ENCODE data around the gene RPUSD4.

GRCh38 chr11:126193038-126193478 lies 18.4 kb downstream of the RPUSD4 start:
- TF ChIP-seq YY1 (IDR thresholded peaks at IDR 0.05; ENCODE audit: low read depth, low read length) = no peak
- no peak for TF ChIP-seq CTCF (IDR thresholded peaks at IDR 0.05 in 2 of 3, conservative IDR thresholded peaks at IDR 0.05 in 1 of 3; ENCODE audit: control insufficient read depth in 2 of 3, extremely low read depth in 1 of 3, insufficient read depth in 1 of 3, low read depth in 3 of 3, low read length in 3 of 3)
- TF ChIP-seq EZH2 (IDR thresholded peaks at IDR 0.05; ENCODE audit: borderline replicate concordance, control insufficient read depth, low read depth, low read length) = no peak
- no peak for TF ChIP-seq MXI1 (IDR thresholded peaks at IDR 0.05; ENCODE audit: low read depth, low read length)
- TF ChIP-seq JUND (IDR thresholded peaks at IDR 0.05; ENCODE audit: low read depth, low read length) = no peak
- no peak for TF ChIP-seq RFX5 (IDR thresholded peaks at IDR 0.05; ENCODE audit: low read depth, low read length)
- TF ChIP-seq EP300 (IDR thresholded peaks at IDR 0.05; ENCODE audit: borderline replicate concordance in 1 of 2, control insufficient read depth in 1 of 2, low read depth in 2 of 2, low read length in 2 of 2) = no peak
- no peak for TF ChIP-seq FOXM1 (IDR thresholded peaks at IDR 0.05; ENCODE audit: low read depth, low read length)
- no peak for TF ChIP-seq CHD1 (IDR thresholded peaks at IDR 0.05; ENCODE audit: low read depth, low read length)
- no peak for TF ChIP-seq TCF7 (IDR thresholded peaks at IDR 0.05; ENCODE audit: borderline replicate concordance)
- TF ChIP-seq ZZZ3 (IDR thresholded peaks at IDR 0.05; ENCODE audit: control insufficient read depth, insufficient read length, low read depth) = no peak
- no peak for TF ChIP-seq POLR2A (IDR thresholded peaks at IDR 0.05; ENCODE audit: low read depth, low read length)
- no peak for TF ChIP-seq SREBF2 (IDR thresholded peaks at IDR 0.05; ENCODE audit: low read length)
- TF ChIP-seq RCOR1 (conservative IDR thresholded peaks at IDR 0.05; ENCODE audit: low read depth, low read length) = no peak

All from GM12878 (cell line).